Measurements from ENCODE around the gene LGALS9B. TPM values are rescaled to one million over a fixed set of nuclear protein-coding genes. Genes with fewer than 3 reads are reported as not detected.
"Not testable (repeated sequence)": the region's sequence is repeated elsewhere in the genome, so short reads cannot be mapped to it uniquely, and the experiment has no call there.

Gene LGALS9B
- total RNA-seq, 4 donors from 2014 or later, result not detected

- H3K4me1 ChIP-seq; H3K9me3 ChIP-seq; H3K27me3 ChIP-seq; H3K36me3 ChIP-seq; DNase-seq (ENCODE audit: low spot score in 2 of 2); H3K4me3 ChIP-seq; H3K27ac ChIP-seq: not testable (repeated sequence)
- 100% methylated on average over 3 of the region's 8 CpGs for WGBS
Observed at GRCh38 chr17:20416381-20416911, 50.9 kb downstream of the LGALS9B start.

- H3K36me3 ChIP-seq; H3K27me3 ChIP-seq; DNase-seq (ENCODE audit: low spot score in 2 of 2); H3K27ac ChIP-seq; H3K9me3 ChIP-seq; H3K4me1 ChIP-seq; H3K4me3 ChIP-seq: not testable (repeated sequence)
- WGBS, result 75% methylated on average over 1 of the region's 5 CpGs
Observed at GRCh38 chr17:20415479-20415878, 51.9 kb downstream of the LGALS9B start.

- 38% methylated on average over 1 of the region's 5 CpGs for WGBS
- DNase-seq (ENCODE audit: low spot score in 2 of 2); H3K4me1 ChIP-seq; H3K4me3 ChIP-seq; H3K27ac ChIP-seq; H3K36me3 ChIP-seq; H3K27me3 ChIP-seq; H3K9me3 ChIP-seq: not testable (repeated sequence)
Observed at GRCh38 chr17:20401306-20402022, 65.9 kb downstream of the LGALS9B start.

- not testable (repeated sequence) for H3K9me3 ChIP-seq; H3K27me3 ChIP-seq; H3K36me3 ChIP-seq; DNase-seq (ENCODE audit: low spot score in 2 of 2); H3K27ac ChIP-seq; H3K4me3 ChIP-seq; H3K4me1 ChIP-seq
- 52% methylated on average over 4 of the region's 8 CpGs for WGBS
Observed at GRCh38 chr17:20400559-20401305, 66.6 kb downstream of the LGALS9B start.

Other genes with a start within 250 kb of the LGALS9B start
- 1 to 10 TPM in 1 of 4 donors, not detected in 3; 1.0 TPM for gene CDRT15L2, start 112.2 kb upstream of the LGALS9B start, total RNA-seq